ENCODE results near the gene VPS50. TPM values are rescaled to one million over a fixed set of nuclear protein-coding genes. Genes with fewer than 3 reads are reported as not detected.

VPS50 gene
- total and polyA plus RNA-seq, 4 donors: 4.0 to 18.2 (median 11.9) TPM

- Histone ChIP-seq H3K9ac (ENCODE audit: low read depth in 1 of 2, low read length in 2 of 2) (no peak overlapping the region), H3K27ac (ENCODE audit: low read depth in 1 of 2, low read length in 2 of 2) (no peak overlapping the region), H3K4me1 (ENCODE audit: control insufficient read depth in 4 of 4, insufficient read depth in 4 of 4, low read length in 3 of 4) (no peaks in the 10 kb centered on the region), H3K4me3 (ENCODE audit: low read depth in 1 of 3, low read length in 3 of 3) (no peak overlapping the region), H3K36me3 (ENCODE audit: control insufficient read depth in 4 of 4, insufficient read depth in 3 of 4, low read depth in 1 of 4, low read length in 3 of 4) (no peaks in the 10 kb centered on the region), H3K27me3 (ENCODE audit: control insufficient read depth in 4 of 4, insufficient read depth in 4 of 4, low read length in 3 of 4) (no peaks in the 10 kb centered on the region), H3K9me3 (ENCODE audit: control insufficient read depth in 4 of 4, low read length in 3 of 4) (no peaks in the 10 kb centered on the region)
- no peak for DNase-seq (ENCODE audit: low spot score)
- no peak for TF ChIP-seq TAF1 (conservative IDR thresholded peaks at IDR 0.05)
- no peak for TF ChIP-seq ATF3 (IDR thresholded peaks at IDR 0.05)
- TF ChIP-seq, protein P1, sequence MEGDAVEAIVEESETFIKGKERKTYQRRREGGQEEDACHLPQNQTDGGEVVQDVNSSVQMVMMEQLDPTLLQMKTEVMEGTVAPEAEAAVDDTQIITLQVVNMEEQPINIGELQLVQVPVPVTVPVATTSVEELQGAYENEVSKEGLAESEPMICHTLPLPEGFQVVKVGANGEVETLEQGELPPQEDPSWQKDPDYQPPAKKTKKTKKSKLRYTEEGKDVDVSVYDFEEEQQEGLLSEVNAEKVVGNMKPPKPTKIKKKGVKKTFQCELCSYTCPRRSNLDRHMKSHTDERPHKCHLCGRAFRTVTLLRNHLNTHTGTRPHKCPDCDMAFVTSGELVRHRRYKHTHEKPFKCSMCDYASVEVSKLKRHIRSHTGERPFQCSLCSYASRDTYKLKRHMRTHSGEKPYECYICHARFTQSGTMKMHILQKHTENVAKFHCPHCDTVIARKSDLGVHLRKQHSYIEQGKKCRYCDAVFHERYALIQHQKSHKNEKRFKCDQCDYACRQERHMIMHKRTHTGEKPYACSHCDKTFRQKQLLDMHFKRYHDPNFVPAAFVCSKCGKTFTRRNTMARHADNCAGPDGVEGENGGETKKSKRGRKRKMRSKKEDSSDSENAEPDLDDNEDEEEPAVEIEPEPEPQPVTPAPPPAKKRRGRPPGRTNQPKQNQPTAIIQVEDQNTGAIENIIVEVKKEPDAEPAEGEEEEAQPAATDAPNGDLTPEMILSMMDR (IDR thresholded peaks at IDR 0.05; ENCODE audit: low read depth, low read length, missing input control): peak; percentile 58
- peak; percentile 47 to 55 for TF ChIP-seq RAD21 (IDR thresholded peaks at IDR 0.05)
- 40% methylated on average over 5 of the region's 5 CpGs for WGBS
Observed at GRCh38 chr7:93374345-93374940, 142.3 kb downstream of the VPS50 start.

GRCh38 chr7:93375603-93376002, 143.4 kb downstream of the VPS50 start:
- H3K9me3 ChIP-seq (ENCODE audit: control insufficient read depth in 4 of 4, low read length in 3 of 4): no peaks in the 10 kb centered on the region
- no peaks in the 10 kb centered on the region for H3K27me3 ChIP-seq (ENCODE audit: control insufficient read depth in 4 of 4, insufficient read depth in 4 of 4, low read length in 3 of 4)
- H3K27ac ChIP-seq (ENCODE audit: low read depth in 1 of 2, low read length in 2 of 2): no peak overlapping the region
- no peak for DNase-seq (ENCODE audit: low spot score)
- H3K4me3 ChIP-seq (ENCODE audit: low read depth in 1 of 3, low read length in 3 of 3): no peak overlapping the region
- H3K4me1 ChIP-seq (ENCODE audit: control insufficient read depth in 4 of 4, insufficient read depth in 4 of 4, low read length in 3 of 4): no peaks in the 10 kb centered on the region
- no peak overlapping the region for H3K9ac ChIP-seq (ENCODE audit: low read depth in 1 of 2, low read length in 2 of 2)
- H3K36me3 ChIP-seq (ENCODE audit: control insufficient read depth in 4 of 4, insufficient read depth in 3 of 4, low read depth in 1 of 4, low read length in 3 of 4): no peaks in the 10 kb centered on the region
- TF ChIP-seq FOXA2 (IDR thresholded peaks at IDR 0.05): no peak
- TF ChIP-seq HNF4G (IDR thresholded peaks at IDR 0.05): no peak
- TF ChIP-seq GABPA (IDR thresholded peaks at IDR 0.05 in 1 of 2, conservative IDR thresholded peaks at IDR 0.05 in 1 of 2): no peak
- TF ChIP-seq, protein P2, sequence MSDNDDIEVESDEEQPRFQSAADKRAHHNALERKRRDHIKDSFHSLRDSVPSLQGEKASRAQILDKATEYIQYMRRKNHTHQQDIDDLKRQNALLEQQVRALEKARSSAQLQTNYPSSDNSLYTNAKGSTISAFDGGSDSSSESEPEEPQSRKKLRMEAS (IDR thresholded peaks at IDR 0.05): no peak
- TF ChIP-seq, protein P3, sequence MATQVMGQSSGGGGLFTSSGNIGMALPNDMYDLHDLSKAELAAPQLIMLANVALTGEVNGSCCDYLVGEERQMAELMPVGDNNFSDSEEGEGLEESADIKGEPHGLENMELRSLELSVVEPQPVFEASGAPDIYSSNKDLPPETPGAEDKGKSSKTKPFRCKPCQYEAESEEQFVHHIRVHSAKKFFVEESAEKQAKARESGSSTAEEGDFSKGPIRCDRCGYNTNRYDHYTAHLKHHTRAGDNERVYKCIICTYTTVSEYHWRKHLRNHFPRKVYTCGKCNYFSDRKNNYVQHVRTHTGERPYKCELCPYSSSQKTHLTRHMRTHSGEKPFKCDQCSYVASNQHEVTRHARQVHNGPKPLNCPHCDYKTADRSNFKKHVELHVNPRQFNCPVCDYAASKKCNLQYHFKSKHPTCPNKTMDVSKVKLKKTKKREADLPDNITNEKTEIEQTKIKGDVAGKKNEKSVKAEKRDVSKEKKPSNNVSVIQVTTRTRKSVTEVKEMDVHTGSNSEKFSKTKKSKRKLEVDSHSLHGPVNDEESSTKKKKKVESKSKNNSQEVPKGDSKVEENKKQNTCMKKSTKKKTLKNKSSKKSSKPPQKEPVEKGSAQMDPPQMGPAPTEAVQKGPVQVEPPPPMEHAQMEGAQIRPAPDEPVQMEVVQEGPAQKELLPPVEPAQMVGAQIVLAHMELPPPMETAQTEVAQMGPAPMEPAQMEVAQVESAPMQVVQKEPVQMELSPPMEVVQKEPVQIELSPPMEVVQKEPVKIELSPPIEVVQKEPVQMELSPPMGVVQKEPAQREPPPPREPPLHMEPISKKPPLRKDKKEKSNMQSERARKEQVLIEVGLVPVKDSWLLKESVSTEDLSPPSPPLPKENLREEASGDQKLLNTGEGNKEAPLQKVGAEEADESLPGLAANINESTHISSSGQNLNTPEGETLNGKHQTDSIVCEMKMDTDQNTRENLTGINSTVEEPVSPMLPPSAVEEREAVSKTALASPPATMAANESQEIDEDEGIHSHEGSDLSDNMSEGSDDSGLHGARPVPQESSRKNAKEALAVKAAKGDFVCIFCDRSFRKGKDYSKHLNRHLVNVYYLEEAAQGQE (IDR thresholded peaks at IDR 0.05): no peak
- no peak for TF ChIP-seq YY1 (IDR thresholded peaks at IDR 0.05)
- TF ChIP-seq HNF4A (conservative IDR thresholded peaks at IDR 0.05): no peak
- no peak for TF ChIP-seq RXRA (IDR thresholded peaks at IDR 0.05)
- TF ChIP-seq, protein P1 (IDR thresholded peaks at IDR 0.05; ENCODE audit: low read depth, low read length, missing input control): no peak
- TF ChIP-seq NR2F2 (IDR thresholded peaks at IDR 0.05): no peak
- TF ChIP-seq ATF3 (IDR thresholded peaks at IDR 0.05): no peak
- TF ChIP-seq, protein P4, sequence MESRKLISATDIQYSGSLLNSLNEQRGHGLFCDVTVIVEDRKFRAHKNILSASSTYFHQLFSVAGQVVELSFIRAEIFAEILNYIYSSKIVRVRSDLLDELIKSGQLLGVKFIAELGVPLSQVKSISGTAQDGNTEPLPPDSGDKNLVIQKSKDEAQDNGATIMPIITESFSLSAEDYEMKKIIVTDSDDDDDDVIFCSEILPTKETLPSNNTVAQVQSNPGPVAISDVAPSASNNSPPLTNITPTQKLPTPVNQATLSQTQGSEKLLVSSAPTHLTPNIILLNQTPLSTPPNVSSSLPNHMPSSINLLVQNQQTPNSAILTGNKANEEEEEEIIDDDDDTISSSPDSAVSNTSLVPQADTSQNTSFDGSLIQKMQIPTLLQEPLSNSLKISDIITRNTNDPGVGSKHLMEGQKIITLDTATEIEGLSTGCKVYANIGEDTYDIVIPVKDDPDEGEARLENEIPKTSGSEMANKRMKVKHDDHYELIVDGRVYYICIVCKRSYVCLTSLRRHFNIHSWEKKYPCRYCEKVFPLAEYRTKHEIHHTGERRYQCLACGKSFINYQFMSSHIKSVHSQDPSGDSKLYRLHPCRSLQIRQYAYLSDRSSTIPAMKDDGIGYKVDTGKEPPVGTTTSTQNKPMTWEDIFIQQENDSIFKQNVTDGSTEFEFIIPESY (IDR thresholded peaks at IDR 0.05): no peak
- no peak for TF ChIP-seq TAF1 (conservative IDR thresholded peaks at IDR 0.05)

Measured in liver (tissue), 9 donors.